Urinary bladder (tissue), 4 donors: ENCODE data around the gene CBFA2T2. TPM values are rescaled to one million over a fixed set of nuclear protein-coding genes. Genes with fewer than 3 reads are reported as not detected.
"Not testable (repeated sequence)": the region's sequence is repeated elsewhere in the genome, so short reads cannot be mapped to it uniquely, and the experiment has no call there.

ENCODE experiments used
- DNase-seq: peaks from one replicate; pipeline ENCODE4 v3.0.0-alpha.2; 2015; ENCODE audit errors: extremely low spot score
- H3K27ac ChIP-seq: one replicate; pipeline ENCODE4 v1.5.1; 2013; ENCODE audit warnings: low read depth, mild to moderate bottlenecking, moderate library complexity
- H3K36me3 ChIP-seq: one replicate; pipeline ENCODE4 v1.6.1; 2013; ENCODE audit warnings: mild to moderate bottlenecking, moderate library complexity; ENCODE audit not compliant: insufficient read depth
- H3K4me1 ChIP-seq: one replicate; pipeline ENCODE4 v1.6.1; 2013; ENCODE audit warnings: mild to moderate bottlenecking, moderate library complexity; ENCODE audit not compliant: insufficient read depth
- H3K4me3 ChIP-seq: one replicate; pipeline ENCODE4 v1.5.1; 2013; ENCODE audit warnings: low read depth, low read length
- WGBS: extraction: QIAGEN DNeasy Blood & Tissue Kit; methylation state at CpG from one replicate; pipeline ENCODE4 v1.1.7; 2013; 5-methylcytosine and 5-hydroxymethylcytosine counted together
- polyA plus RNA-seq: library from polyadenylated mRNA; stranded (reverse); fragments of 200-250 nt; gene quantifications from one replicate; pipeline ENCODE4 v1.2.3, GENCODE V29; 2013
- total RNA-seq: library from RNA; depleted of rRNA; stranded (reverse); fragments of >200 nt; gene quantifications from one replicate; pipeline ENCODE4 v1.2.3, GENCODE V29; 2014
- donor health status: healthy with polysubstance abuse.
- donor health status: healthy.

The CBFA2T2 gene
- total and polyA plus RNA-seq, 2 donors, result 12.5 to 16.0 TPM

GRCh38 chr20:33480048-33480447 is 9.8 kb upstream of the CBFA2T2 start:
- no peak overlapping the region for H3K27ac ChIP-seq
- no peaks in the 10 kb centered on the region for H3K4me1 ChIP-seq
- no peaks in the 10 kb centered on the region for H3K36me3 ChIP-seq
- 91% methylated on average over 5 of the region's 5 CpGs for WGBS
- no peak for DNase-seq
- no peak overlapping the region for H3K4me3 ChIP-seq

GRCh38 chr20:33481431-33481941 is 8.4 kb upstream of the CBFA2T2 start:
- no peaks in the 10 kb centered on the region for H3K4me1 ChIP-seq
- H3K36me3 ChIP-seq, result no peaks in the 10 kb centered on the region
- no peak for DNase-seq
- no peak overlapping the region for H3K4me3 ChIP-seq
- H3K27ac ChIP-seq, result no peak overlapping the region
- 93% methylated on average over 8 of the region's 8 CpGs for WGBS

- no peak for DNase-seq
- Histone ChIP-seq H3K4me3 (no peak overlapping the region), H3K36me3 (no peaks in the 10 kb centered on the region), H3K4me1 (no peaks in the 10 kb centered on the region), H3K27ac (no peak overlapping the region)
- whole genome bisulfite sequencing, result 59% methylated on average over 6 of the region's 6 CpGs
These were observed 7.3 kb upstream of the CBFA2T2 start for GRCh38 chr20:33482581-33482980.

- H3K4me1 ChIP-seq, H3K36me3 ChIP-seq, DNase-seq, H3K4me3 ChIP-seq, H3K27ac ChIP-seq: not testable (repeated sequence)
- 95% methylated on average over 5 of the region's 5 CpGs for WGBS
These were observed 6.7 kb upstream of the CBFA2T2 start for GRCh38 chr20:33483186-33483585.

- 88% methylated on average over 10 of the region's 10 CpGs for WGBS
- no peaks in the 10 kb centered on the region for H3K4me1 ChIP-seq
- no peak for DNase-seq
- H3K36me3 ChIP-seq, result no peaks in the 10 kb centered on the region
- H3K4me3 ChIP-seq, result no peak overlapping the region
- H3K27ac ChIP-seq, result no peak overlapping the region
These were observed 1.7 kb upstream of the CBFA2T2 start for GRCh38 chr20:33488201-33488600.

GRCh38 chr20:33488661-33489494 is 1.0 kb upstream of the CBFA2T2 start:
- H3K36me3 ChIP-seq, H3K4me3 ChIP-seq, H3K4me1 ChIP-seq, DNase-seq, H3K27ac ChIP-seq: not testable (repeated sequence)
- 91% methylated on average over 32 of the region's 32 CpGs for WGBS

GRCh38 chr20:33489495-33490022 is 337 bp upstream of the CBFA2T2 start:
- Histone ChIP-seq H3K4me1 (no peaks in the 10 kb centered on the region), H3K4me3 (peak overlapping the region; percentile 23), H3K27ac (peak overlapping the region; percentile 90), H3K36me3 (no peaks in the 10 kb centered on the region)
- peak; percentile 92 for DNase-seq
- WGBS, result 2% methylated on average over 36 of the region's 36 CpGs

GRCh38 chr20:33490934-33491656 is 1.2 kb downstream of the CBFA2T2 start:
- H3K4me1 ChIP-seq, result no peaks in the 10 kb centered on the region
- no peak for DNase-seq
- H3K4me3 ChIP-seq, result peak overlapping the region; percentile 76
- no peaks in the 10 kb centered on the region for H3K36me3 ChIP-seq
- 45% methylated on average over 8 of the region's 8 CpGs for WGBS
- no peak overlapping the region for H3K27ac ChIP-seq

- DNase-seq, result no peak
- WGBS, result 94% methylated on average over 15 of the region's 15 CpGs
These were observed 3.3 kb downstream of the CBFA2T2 start for GRCh38 chr20:33493076-33493766.

GRCh38 chr20:33496776-33497175 is 6.9 kb downstream of the CBFA2T2 start:
- WGBS, result 91% methylated on average over 6 of the region's 6 CpGs
- DNase-seq, H3K4me3 ChIP-seq, H3K27ac ChIP-seq, H3K4me1 ChIP-seq, H3K36me3 ChIP-seq: not testable (repeated sequence)

More at GRCh38 chr20:33493076-33493766, 3.3 kb downstream of the CBFA2T2 start:
- Histone ChIP-seq H3K27ac (no peak overlapping the region), H3K36me3 (no peaks in the 10 kb centered on the region), H3K4me1 (no peaks in the 10 kb centered on the region), H3K4me3 (no peak overlapping the region)

- 54% methylated on average over 3 of the region's 3 CpGs for WGBS
- no peaks in the 10 kb centered on the region for H3K4me1 ChIP-seq
These were observed 9.5 kb downstream of the CBFA2T2 start for GRCh38 chr20:33499355-33499754.

GRCh38 chr20:33501000-33501399 is 11.1 kb downstream of the CBFA2T2 start:
- WGBS, result 31% methylated on average over 2 of the region's 2 CpGs
- H3K4me3 ChIP-seq, result no peak overlapping the region
- H3K27ac ChIP-seq, result no peak overlapping the region
- no peak for DNase-seq
- H3K36me3 ChIP-seq, result no peaks in the 10 kb centered on the region
- H3K4me1 ChIP-seq, result no peaks in the 10 kb centered on the region

More at GRCh38 chr20:33499355-33499754, 9.5 kb downstream of the CBFA2T2 start:
- no peak for DNase-seq
- no peaks in the 10 kb centered on the region for H3K36me3 ChIP-seq
- H3K4me3 ChIP-seq, result no peak overlapping the region
- no peak overlapping the region for H3K27ac ChIP-seq

- Histone ChIP-seq H3K36me3 (no peaks in the 10 kb centered on the region), H3K27ac (no peak overlapping the region), H3K4me1 (no peaks in the 10 kb centered on the region), H3K4me3 (no peak overlapping the region)
- no peak for DNase-seq
- WGBS, result 96% methylated on average over 6 of the region's 6 CpGs
These were observed 13.7 kb downstream of the CBFA2T2 start for GRCh38 chr20:33503564-33503963.
